CD14-positive monocyte (primary cell): ENCODE measurements around the gene AMBP. TPM values are rescaled to one million over a fixed set of nuclear protein-coding genes. Genes with fewer than 3 reads are reported as not detected.

ENCODE experiments used
- DNase-seq, 3 donors: peaks; one replicate each; pipeline ENCODE4 v3.0.0-alpha.2; 2011 to 2022
- H2AFZ ChIP-seq: 2 replicates; pipeline ENCODE4 v1.6.0; 2012; ENCODE audit warnings: mild to moderate bottlenecking, low read depth, low read length, inconsistent platforms; ENCODE audit not compliant: insufficient read depth, poor library complexity, severe bottlenecking
- H3K27ac ChIP-seq, 2 donors: 1 replicate in 1 of 2; 2 replicates in 1 of 2; pipeline ENCODE4 v1.5.1; 2012 to 2013; ENCODE audit warnings: low read length in 2 of 2, control low read depth in 1 of 2, inconsistent platforms in 1 of 2, low read depth in 1 of 2, mild to moderate bottlenecking in 1 of 2
- H3K27me3 ChIP-seq, 2 donors: one replicate each; pipeline versions ENCODE4 v1.6.0 to v1.6.1; 2011 to 2013; ENCODE audit warnings: low read length in 2 of 2; ENCODE audit not compliant: control insufficient read depth in 2 of 2, insufficient read depth in 2 of 2
- H3K36me3 ChIP-seq, 2 donors: replicated peaks in 1 of 2; 1 replicate in 1 of 2; 2 replicates in 1 of 2; pipeline versions ENCODE4 v1.5.1 to v1.6.1; 2012 to 2013; ENCODE audit warnings: low read length in 2 of 2, control low read depth in 1 of 2, inconsistent platforms in 1 of 2, mild to moderate bottlenecking in 1 of 2; ENCODE audit not compliant: insufficient read depth in 2 of 2, control insufficient read depth in 1 of 2
- H3K4me1 ChIP-seq, 2 donors: 1 replicate in 1 of 2; 2 replicates in 1 of 2; pipeline versions ENCODE4 v1.5.1 to v1.6.1; 2012 to 2013; ENCODE audit warnings: low read length in 2 of 2, control low read depth in 1 of 2, inconsistent platforms in 1 of 2, mild to moderate bottlenecking in 1 of 2, moderate library complexity in 1 of 2; ENCODE audit not compliant: insufficient read depth in 2 of 2, control insufficient read depth in 1 of 2
- H3K4me2 ChIP-seq: replicated peaks from 2 replicates; pipeline ENCODE3; 2012; ENCODE audit warnings: low read length, moderate library complexity, mild to moderate bottlenecking; ENCODE audit not compliant: poor library complexity, severe bottlenecking; ENCODE audit errors: extremely low read depth
- H3K4me3 ChIP-seq, 3 experiments: fragments of 200-600 bp in 1 of 3; sonication (generic) in 1 of 3; replicated peaks in 1 of 3; 1 replicate in 2 of 3; 2 replicates in 1 of 3; pipeline ENCODE4 v1.5.1; 2011 to 2013; ENCODE audit warnings: low read length in 3 of 3, mild to moderate bottlenecking in 3 of 3, control low read depth in 2 of 3, low read depth in 2 of 3, inconsistent platforms in 1 of 3, moderate library complexity in 1 of 3
- H3K79me2 ChIP-seq: 2 replicates; pipeline ENCODE4 v1.6.0; 2012; ENCODE audit warnings: mild to moderate bottlenecking, control low read depth, inconsistent platforms, low read length, moderate library complexity; ENCODE audit not compliant: insufficient read depth
- H3K9ac ChIP-seq: 2 replicates; pipeline ENCODE4 v1.6.0; 2017; ENCODE audit warnings: low read length, mild to moderate bottlenecking; ENCODE audit not compliant: insufficient read depth, poor library complexity, severe bottlenecking
- H3K9me3 ChIP-seq, 2 donors: replicated peaks in 1 of 2; 1 replicate in 1 of 2; 2 replicates in 1 of 2; pipeline versions ENCODE4 v1.5.1 to v1.6.1; 2012 to 2013; ENCODE audit warnings: low read length in 2 of 2, control low read depth in 1 of 2; ENCODE audit not compliant: control insufficient read depth in 1 of 2, insufficient read depth in 1 of 2
- H4K20me1 ChIP-seq: 2 replicates; pipeline ENCODE4 v1.6.0; 2012; ENCODE audit warnings: mild to moderate bottlenecking, low read length, control low read depth, moderate library complexity; ENCODE audit not compliant: insufficient read depth
- H3K27ac Mint-ChIP-seq, 7 donors: one replicate each; pipeline ENCODE4 v1.8.0; 2020; ENCODE audit warnings: mild to moderate bottlenecking in 7 of 7, mixed read lengths in 7 of 7, moderate library complexity in 6 of 7, inconsistent platforms in 2 of 7
- H3K27me3 Mint-ChIP-seq, 3 donors: one replicate each; pipeline ENCODE4 v1.8.0; 2021 to 2022; ENCODE audit warnings: low read depth in 3 of 3, mild to moderate bottlenecking in 3 of 3, mixed read lengths in 3 of 3, moderate library complexity in 3 of 3, inconsistent platforms in 1 of 3
- H3K36me3 Mint-ChIP-seq, 2 donors: one replicate each; pipeline ENCODE4 v1.8.0; 2020; ENCODE audit warnings: mixed read lengths in 2 of 2, inconsistent platforms in 1 of 2, mild to moderate bottlenecking in 1 of 2
- H3K4me1 Mint-ChIP-seq: one replicate; pipeline ENCODE4 v1.8.0; 2020; ENCODE audit warnings: mild to moderate bottlenecking, mixed read lengths
- H3K4me3 Mint-ChIP-seq, 2 donors: one replicate each; pipeline ENCODE4 v1.8.0; 2020; ENCODE audit warnings: mild to moderate bottlenecking in 2 of 2, mixed read lengths in 2 of 2, moderate library complexity in 1 of 2
- H3K9me3 Mint-ChIP-seq, 7 donors: one replicate each; pipeline ENCODE4 v1.8.0; 2020 to 2022; ENCODE audit warnings: mixed read lengths in 7 of 7, mild to moderate bottlenecking in 6 of 7, moderate library complexity in 6 of 7, inconsistent platforms in 2 of 7
- CTCF ChIP-seq: fragments of 200-600 bp; IDR thresholded peaks from one replicate; pipeline ENCODE4 v1.8.0; 2022; ENCODE audit warnings: antibody characterized with exemption, mild to moderate bottlenecking
- WGBS: methylation state at CpG from one replicate; pipeline ENCODE4 v1.1.5; 2013; ENCODE audit warnings: missing lambda C conversion rate; ENCODE audit not compliant: insufficient coverage; 5-methylcytosine and 5-hydroxymethylcytosine counted together
- intact Hi-C, 2 donors: fragments of 100-400 bp; cut with micrococcal nuclease; formaldehyde crosslinking; loops; one replicate each; pipeline versions ENCODE4 v1.15.0 to v1.15.1; 2023
- polyA plus RNA-seq, 3 donors: library from polyadenylated mRNA; depleted of rRNA in 1 of 3; unstranded in 2 of 3; stranded (reverse) in 1 of 3; fragments of 300-500 nt in 2 of 3; fragments of >200 nt in 1 of 3; fragmentation: Illumina TruSeq in 2 of 3; gene quantifications; 1 replicate in 2 of 3; 2 replicates in 1 of 3; pipeline ENCODE4 v1.2.3, GENCODE V29; 2012 to 2021

AMBP gene
- polyA plus RNA-seq, 3 donors: not detected

- no peak for DNase-seq
- H3K9me3 Mint-ChIP-seq: peaks cover 0 to 1% (median 0%) of the 10 kb centered on the region in 7 donors
- WGBS: 91% methylated on average over 1 of the region's 6 CpGs
- H3K36me3 Mint-ChIP-seq: no peaks in the 10 kb centered on the region
- Histone ChIP-seq H3K36me3 (no peaks in the 10 kb centered on the region), H3K9ac (no peak overlapping the region), H4K20me1 (no peaks in the 10 kb centered on the region), H3K27me3 (peaks cover 0 to 7% of the 10 kb centered on the region in 2 donors), H3K4me3 (no peak overlapping the region), H3K9me3 (no peaks in the 10 kb centered on the region), H3K79me2 (no peaks in the 10 kb centered on the region), H3K27ac (no peak overlapping the region), H3K4me1 (no peaks in the 10 kb centered on the region), H2AFZ (no peak overlapping the region), H3K4me2 (no peak overlapping the region)
- peaks cover 8 to 22% (median 11%) of the 10 kb centered on the region in 3 donors for H3K27me3 Mint-ChIP-seq
- TF ChIP-seq CTCF: no peak
- intact Hi-C loops: loop anchor here in 1 of 2 donors (5.0 kb wide), 1 partner anchor 183 kb away; no protein-coding TSS in a partner anchor
- H3K27ac Mint-ChIP-seq: no peak overlapping the region
- H3K4me3 Mint-ChIP-seq: no peak overlapping the region
- no peaks in the 10 kb centered on the region for H3K4me1 Mint-ChIP-seq
These were observed 31.0 kb upstream of the AMBP start for GRCh38 chr9:114109124-114109523.

- H3K36me3 Mint-ChIP-seq: no peaks in the 10 kb centered on the region
- Histone ChIP-seq H2AFZ (no peak overlapping the region), H3K27ac (no peak overlapping the region), H3K4me3 (no peak overlapping the region), H3K27me3 (peaks cover 0 to 8% of the 10 kb centered on the region in 2 donors), H3K9me3 (no peaks in the 10 kb centered on the region), H3K4me1 (no peaks in the 10 kb centered on the region), H3K9ac (no peak overlapping the region), H3K36me3 (no peaks in the 10 kb centered on the region), H4K20me1 (no peaks in the 10 kb centered on the region), H3K4me2 (no peak overlapping the region), H3K79me2 (no peaks in the 10 kb centered on the region)
- H3K27ac Mint-ChIP-seq: peak overlapping the region in 1 of 7 donors; percentile 31
- TF ChIP-seq CTCF: peak; percentile 79
- H3K4me1 Mint-ChIP-seq: no peaks in the 10 kb centered on the region
- DNase-seq: peak; percentile 6 to 25 (median 13)
- WGBS: 47% methylated on average over 25 of the region's 28 CpGs
- H3K27me3 Mint-ChIP-seq: peaks cover 9 to 30% (median 10%) of the 10 kb centered on the region in 3 donors
- intact Hi-C loops: loop anchor here in 1 of 2 donors (5.0 kb wide), 1 partner anchor 184 kb away; no protein-coding TSS in a partner anchor
- no peak overlapping the region for H3K4me3 Mint-ChIP-seq
- peaks cover 0 to 1% (median 0%) of the 10 kb centered on the region in 7 donors for H3K9me3 Mint-ChIP-seq
These were observed 30.1 kb upstream of the AMBP start for GRCh38 chr9:114108016-114108833.
